Activated CD4-positive, CD25-positive, alpha-beta regulatory T cell (primary cell): Measurements from ENCODE around the gene CDKN2D.
A peak's percentile ranks its signal among the peaks of the same experiment; 100 is the strongest.
"Not testable (repeated sequence)": the region's sequence is repeated elsewhere in the genome, so short reads cannot be mapped to it uniquely, and the experiment has no call there.

ENCODE experiments used
- DNase-seq, 4 experiments: peaks; one replicate each; lab custom pipeline; 2025; lab: John Stamatoyannopoulos, UW

The CDKN2D gene

DNA sequence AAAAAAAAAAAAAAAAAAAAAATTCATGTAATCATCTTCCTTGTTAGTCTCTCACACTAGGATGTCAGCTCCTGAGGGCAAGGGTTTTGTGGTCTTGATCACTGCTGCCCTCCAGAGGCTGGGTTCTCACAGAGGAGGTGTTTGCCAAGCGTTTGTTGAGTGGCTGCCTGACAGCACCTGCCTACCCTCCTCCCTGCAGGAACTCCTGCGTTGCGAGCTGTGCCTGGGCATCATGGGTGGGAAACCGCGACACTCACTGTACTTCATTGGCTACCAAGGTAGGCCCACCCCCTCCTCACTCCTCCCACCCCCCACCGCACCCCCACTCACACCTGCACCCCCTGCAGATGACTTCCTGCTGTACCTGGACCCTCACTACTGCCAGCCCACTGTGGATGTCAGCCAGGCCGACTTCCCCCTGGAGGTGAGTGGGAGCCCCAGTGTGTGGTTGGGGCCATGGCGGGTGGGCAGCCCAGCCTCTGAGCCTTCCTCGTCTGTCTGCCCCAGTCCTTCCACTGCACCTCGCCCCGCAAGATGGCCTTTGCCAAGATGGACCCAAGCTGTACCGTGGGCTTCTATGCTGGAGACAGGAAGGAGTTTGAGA is 17.0 kb downstream of the CDKN2D start:
- no peak for DNase-seq

DNA sequence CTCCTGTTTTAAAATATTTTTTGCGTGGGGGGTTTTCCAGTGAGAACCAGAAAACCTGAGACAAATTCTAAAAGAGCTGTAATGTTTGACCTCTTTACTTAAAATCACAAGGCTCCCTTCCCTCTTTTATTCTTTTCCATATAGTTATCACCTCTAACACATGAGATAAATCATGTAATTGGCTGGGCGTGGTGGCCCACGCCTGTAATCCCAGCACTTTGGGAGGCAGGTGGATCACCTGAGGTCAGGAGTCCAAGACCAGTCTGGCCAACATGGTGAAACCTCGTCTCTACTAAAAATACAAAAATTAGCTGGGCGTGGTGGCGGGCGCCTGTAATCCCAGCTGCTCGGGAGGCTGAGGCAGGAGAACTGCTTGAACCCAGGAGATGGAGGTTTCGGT is 17.8 kb downstream of the CDKN2D start:
- not testable (repeated sequence) for DNase-seq

DNA sequence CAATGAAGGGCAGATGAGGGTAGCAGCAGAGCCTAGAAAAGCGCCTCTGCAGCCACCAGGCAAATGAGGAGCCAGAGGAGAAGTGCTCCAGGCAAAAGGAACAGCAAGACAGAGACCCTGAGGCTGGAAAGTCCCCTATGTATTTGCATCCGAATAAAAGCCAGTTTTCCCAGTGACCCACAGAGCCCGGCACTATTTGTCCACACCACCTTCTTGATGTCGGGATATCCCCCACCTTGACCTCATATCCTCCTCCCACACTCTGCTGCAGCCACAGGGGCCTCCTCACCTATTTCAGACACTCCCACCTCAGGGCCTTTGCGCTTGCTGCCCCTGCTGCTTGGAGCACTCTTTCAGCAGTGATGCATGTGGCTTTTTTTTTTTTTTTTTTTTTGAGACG is 18.4 kb downstream of the CDKN2D start:
- DNase-seq = no peak

DNA sequence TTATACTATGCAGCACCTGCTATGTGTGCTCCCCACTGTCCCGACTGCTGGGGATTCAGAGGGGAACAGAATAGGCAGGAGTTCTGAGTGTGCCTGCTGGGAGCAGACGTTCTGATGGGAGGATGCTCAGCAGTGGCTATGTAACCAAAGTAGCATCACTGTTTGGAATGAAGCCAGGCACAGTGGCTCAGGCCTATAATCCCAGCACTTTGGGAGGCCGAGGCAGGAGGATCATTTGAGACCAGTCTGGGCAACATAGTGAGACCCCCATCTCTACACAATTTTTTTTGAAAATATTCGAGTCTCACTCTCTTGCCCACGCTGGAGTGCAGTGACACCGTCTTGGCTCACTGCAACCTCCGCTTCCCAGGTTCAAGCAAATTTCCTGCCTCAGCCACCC is 19.0 kb downstream of the CDKN2D start:
- no peak for DNase-seq

DNA sequence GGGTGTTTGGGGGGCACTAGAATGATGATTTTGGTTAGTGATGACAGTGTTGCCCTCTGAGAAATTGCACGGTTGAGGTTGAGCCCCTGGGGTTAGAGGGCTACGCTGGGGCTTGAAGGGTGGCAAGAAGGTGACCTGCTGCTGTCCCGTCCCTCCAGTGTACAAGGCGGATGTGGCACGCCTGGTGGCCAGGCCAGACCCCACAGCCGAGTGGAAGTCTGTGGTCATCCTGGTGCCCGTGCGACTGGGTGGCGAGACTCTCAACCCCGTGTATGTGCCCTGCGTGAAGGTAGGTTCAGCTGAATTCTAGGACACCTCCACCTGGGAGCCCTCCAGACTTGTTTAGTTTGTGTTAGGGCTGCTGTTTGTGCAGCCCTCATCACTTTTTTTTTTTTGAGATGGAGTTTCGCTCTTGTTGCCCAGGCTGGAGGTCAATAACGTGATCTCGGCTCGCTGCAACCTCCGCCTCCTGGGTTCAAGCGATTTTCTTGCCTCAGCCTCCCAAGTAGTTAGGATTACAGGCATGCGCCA is 20.0 kb downstream of the CDKN2D start:
- no peak for DNase-seq

DNA sequence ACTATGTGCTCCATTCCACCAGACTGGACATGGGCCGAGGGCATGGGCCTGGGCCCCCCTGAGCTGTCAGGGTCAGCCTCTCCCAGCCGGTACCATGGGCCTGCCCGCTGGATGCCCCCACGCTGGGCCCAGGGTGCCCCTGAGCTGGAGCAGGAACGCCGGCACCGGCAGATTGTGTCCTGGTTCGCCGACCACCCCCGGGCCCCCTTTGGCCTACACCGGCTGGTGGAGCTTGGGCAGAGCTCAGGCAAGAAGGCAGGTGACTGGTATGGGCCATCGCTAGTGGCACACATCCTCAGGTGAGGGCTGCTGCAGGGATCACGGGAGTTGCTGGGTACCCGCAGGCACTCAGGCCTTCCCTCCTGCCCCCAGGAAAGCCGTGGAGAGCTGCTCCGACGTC is 22.0 kb downstream of the CDKN2D start:
- DNase-seq = no peak

DNA sequence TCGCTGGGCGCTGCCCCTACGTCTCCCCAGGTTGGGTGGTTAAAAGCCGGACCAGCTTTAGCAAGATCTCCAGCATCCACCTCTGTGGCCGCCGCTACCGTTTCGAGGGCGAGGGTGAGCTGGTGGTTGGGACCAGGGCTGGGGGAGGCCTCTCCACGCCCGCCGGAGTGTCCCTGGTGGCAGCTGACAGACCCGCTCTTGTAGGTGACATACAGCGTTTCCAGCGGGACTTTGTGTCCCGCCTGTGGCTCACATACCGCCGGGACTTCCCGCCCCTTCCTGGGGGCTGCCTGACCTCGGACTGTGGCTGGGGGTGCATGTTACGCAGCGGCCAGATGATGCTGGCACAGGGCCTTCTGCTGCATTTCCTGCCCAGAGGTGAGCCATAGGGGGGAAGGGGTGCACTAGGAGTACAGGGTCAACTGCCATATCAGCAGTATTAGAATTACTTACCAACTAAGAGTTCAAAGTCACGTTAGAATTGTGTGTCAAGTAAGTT is 24.0 kb downstream of the CDKN2D start:
- no peak for DNase-seq

DNA sequence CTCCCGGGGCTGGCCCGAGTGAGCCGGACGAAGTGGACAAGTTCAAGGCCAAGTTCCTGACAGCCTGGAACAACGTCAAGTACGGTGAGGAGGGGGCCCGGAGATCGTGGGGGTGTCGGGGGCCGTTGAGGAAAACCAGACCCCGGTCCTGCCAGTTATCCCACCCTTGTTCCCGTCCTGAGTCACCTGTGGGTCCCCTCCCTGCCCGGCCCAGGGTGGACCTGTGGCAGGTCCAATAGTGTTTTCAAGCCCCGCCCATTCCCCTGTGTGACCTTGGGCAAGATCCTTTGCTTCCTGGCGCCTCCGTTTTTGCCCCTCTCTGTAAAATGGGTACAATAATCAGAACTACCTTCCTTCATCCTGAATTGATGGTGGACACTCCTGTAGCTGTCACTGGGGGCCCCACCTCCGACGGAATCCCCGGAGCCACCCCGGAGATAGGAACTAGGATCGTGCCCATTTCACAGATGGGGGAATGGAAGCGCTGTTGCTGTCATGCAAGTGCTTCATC is 24.5 kb downstream of the CDKN2D start:
- DNase-seq = no peak

DNA sequence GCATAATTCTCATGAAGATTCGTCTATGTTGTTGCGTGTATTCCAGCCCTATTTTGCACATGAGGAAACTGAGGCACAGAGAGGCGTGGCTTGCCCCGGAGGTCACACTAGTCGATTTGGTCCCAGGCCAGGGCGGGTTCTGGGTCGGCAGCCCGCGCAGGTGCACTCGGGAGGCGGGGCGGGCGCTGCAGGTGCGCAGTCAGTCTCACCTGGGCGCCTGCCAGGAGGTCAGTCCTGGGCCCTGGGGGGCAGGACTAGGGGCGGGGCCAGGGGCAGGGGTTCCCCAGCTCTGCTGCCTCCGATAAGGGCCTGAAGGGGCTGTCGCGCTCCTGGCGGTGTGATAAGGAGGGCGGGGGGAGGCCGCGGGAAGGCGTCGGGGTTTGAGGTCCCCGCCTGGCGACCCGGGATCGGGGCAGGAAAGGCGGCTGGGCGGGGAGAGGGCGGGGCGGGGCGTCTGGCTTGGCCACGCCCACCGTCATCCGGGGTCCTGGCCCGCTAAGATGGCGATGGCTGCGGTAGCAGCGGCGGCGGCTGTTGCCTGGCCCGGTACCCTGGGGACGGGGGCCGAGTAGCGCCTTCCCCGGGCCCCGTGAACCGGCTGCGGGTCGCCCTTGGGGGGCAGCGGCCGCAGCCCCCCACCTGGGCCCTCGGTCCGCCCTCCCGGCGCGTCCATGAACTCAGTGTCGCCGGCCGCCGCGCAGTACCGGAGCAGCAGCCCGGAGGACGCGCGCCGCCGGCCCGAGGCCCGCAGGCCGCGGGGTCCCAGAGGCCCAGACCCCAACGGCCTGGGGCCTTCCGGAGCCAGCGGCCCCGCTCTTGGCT is 25.1 kb downstream of the CDKN2D start, which contains the start of gene ATG4D:
Gene ATG4D (plus strand): TSS at position 485 of the 822 bp plus-strand sequence. CDS start 187 bp downstream, at position 672.
- DNase-seq = peak; percentile 55 to 79 (median 68)

DNA sequence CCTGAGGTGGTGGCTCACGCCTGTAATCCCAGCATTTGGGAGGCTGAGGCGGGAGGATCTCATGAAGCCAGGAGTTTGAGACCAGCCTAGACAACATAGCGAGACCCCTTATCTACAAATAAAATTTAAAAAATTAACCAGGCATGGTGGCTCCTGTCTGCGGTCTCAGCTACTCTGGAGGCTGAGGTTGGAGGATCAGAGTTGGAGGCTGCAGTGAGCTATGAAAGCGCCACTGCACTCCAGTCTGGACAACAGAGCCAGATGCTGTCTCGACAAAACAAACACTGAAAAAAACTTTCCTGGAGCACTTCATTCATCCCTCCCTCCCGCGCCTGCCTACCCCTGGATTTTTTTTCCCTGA is 25.7 kb downstream of the CDKN2D start:
- DNase-seq = no peak

DNA sequence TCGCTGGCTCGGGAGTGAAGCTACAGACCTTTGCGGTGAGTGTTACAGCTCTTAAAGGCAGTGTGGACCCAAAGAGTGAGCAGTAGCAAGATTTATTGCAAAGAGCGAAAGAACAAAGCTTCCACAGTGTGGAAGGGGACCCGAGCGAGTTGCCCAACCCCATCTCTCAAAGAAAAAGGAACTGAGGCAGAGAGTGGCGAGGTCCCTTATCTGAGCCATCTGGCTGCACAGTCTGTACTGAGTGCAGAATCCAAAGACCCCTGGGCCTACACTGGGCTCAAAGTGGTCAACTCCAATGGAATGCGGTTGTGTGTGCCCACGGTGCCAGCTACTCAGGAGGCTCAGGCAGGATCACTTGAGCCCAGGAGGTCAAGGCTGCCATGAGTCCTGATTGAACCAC is 29.8 kb downstream of the CDKN2D start:
- DNase-seq = not testable (repeated sequence)

DNA sequence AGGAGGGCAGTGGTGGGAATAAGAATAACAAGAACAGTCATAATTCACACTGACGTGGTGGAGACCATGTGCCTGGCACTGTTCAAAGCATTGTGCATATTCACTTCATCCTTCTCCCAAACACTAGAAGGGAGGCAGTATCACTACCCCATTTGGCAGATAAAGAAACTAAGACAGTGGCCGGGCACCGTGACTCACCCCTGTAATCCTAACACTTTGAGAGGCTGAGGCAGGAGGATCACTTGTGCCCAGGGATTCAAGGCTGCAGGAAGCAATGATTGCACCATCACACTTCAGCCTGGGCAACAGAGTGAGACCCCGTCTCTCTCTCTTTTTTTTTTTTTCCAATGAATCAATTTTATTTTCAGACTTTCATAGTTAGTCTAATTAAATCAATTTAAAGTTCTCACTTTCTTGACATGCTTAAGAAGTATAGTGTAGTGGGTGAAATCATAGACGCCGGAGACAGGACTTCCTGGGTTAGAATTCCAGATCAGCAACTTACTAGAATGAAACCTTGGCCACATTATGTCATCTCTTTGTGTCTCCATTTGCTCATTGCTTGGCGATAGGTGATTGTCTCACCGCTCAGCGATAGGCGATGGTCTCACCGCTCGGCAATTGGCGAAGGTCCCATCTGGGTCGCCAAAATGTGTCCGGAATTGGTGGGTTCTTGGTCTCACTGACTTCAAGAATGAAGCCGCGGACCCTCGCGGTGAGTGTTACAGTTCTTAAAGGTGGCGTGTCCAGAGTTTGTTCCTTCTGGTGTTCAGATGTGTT is 30.4 kb downstream of the CDKN2D start:
- no peak for DNase-seq

DNA sequence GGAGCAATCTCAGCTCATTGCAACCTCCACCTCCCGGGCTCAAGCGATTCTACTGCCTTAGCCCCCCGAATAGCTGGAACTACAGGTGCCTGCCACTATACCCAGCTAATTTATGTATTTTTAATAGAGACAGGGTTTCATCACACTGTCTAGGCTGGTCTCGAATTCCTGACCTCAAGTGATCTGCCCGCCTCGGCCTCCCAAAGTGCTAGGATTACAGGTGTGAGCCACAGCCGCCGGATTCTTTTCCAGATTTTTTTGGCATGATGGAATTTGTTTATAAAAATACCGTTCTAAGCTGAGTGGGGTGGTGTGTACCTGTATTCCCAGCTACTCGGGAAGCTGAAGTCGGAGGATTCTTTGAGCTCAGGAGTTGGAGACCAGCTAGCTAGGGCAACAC is 31.1 kb downstream of the CDKN2D start:
- no peak for DNase-seq

DNA sequence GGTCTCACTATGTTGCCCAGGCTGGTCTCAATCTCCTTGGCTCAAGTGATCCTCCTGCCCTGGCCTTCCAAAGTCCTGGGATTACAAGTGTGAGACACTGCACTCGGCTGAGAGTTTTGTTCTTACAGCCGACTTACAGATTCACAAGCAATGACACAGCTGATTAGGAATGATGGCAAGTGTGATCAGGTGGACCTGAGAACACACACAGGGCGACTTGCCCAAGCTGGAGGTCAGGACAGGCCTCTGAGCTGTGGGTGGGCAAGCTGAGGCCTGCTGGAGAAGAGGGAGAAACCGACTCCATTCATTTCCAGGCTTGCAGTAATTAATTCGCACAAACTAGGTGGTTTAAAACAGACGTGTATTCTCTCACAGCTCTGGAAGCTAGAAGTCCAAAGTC is 33.2 kb downstream of the CDKN2D start:
- no peak for DNase-seq

DNA sequence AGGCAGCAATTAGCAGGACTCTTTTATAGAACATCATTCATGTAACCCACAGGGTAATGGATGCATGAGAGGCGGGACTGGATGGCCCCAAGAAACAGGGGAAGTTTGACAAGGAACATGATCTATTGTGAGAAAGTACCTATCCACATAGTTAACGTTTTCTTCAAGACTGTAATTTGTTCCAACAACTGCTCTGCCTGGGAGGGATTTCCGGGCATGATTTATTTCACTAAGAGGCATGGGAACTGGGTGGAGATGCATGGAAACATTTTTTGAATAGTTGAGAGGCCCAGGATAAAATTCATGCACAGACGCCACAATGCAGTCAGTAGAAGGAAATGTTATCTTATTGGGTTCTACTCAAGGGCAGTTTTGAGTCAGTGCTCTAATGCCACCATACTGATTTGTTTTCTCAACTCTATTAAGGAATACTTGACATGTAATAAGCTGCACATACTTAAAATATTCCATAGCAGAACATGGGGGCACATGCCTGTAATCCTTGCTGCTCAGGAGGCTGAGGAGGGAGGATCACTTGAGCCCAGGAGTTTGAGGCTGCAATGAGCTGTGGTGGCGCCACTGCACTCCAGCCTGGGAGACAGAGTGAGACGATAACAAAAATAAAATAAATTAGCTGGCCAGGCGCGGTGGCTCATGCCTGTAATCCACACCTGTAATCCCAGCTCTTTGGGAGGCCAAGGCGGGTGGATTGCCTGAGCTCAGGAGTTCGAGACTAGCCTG is 35.0 kb downstream of the CDKN2D start:
- DNase-seq = no peak

DNA sequence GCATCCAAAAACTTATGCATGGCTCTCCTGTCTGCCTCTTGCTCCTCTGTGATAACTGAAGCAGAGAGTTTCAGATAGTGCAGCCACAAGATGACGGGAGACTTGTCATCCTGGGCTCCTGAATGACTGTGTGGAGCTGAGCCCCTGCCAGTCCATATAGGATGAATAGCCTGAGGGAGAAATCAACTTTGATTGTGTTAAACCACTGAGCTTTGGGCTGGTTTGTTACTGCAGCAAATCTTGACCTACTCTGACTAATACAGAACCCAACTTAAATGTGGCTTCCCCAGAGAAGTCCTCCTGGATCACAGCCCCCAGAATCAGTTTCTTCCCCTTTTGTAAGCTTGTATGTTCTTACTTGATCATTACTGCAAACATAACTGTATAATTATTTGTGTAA is 36.3 kb downstream of the CDKN2D start:
- no peak for DNase-seq

DNA sequence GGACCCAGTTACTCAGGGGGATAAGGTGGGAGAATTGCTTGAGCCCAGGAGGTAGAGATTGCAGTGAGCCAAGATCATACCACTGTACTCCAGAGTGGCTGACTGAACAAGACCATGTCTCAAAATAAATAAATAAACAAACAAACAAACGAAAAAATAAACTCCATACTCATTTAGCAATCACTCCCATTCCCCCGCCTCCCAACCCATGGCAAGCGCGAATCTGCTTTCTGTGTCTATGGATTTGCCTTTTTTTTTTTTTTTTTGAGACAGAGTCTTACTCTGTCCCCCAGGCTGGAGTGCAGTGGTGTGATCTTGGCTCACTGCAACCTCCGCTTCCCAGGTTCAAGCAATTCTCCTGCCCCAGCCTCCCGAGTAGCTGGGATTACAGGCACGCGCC is 41.9 kb downstream of the CDKN2D start:
- DNase-seq = not testable (repeated sequence)

DNA sequence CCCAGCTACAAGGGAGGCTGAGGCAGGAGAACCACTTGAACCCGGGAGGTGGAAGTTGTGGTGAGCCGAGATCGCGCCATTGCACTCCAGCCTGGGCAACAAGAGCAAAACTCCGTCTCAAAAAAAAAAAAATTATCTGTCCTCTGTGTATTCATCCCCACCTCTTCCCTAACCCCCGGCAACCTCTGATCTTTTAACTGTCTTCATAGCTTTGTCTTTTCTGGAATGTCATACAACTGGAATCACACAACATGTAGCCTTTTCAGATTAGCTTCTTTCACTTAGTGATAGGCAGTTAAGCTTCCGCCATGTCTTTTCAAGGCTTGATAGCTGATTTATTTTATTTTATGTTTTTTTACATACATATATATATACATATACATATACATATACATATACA is 43.1 kb downstream of the CDKN2D start:
- no peak for DNase-seq

DNA sequence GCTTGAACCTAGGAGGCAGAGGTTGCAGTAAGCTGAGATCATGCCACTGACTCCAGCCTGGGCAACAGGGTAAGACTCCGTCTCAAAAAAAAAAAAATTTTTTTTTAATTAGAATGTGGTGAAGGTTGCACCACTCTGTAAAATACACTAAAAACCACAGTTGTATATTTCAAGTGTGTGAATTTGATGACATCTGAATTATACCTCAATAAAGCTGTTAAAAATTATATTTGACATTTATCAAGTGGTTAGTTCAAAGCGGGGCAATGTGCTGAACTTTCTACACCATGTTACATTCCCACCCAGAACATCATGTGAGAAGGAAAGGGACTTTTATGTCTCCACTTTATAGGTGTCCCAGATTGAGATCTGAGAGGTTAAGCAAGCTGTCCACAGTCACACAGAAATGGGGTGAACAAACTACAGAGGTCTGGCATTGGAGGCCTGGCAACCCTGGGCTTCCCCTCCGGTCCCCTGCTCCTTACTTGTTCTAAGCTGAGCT is 45.6 kb downstream of the CDKN2D start:
- DNase-seq = no peak

DNA sequence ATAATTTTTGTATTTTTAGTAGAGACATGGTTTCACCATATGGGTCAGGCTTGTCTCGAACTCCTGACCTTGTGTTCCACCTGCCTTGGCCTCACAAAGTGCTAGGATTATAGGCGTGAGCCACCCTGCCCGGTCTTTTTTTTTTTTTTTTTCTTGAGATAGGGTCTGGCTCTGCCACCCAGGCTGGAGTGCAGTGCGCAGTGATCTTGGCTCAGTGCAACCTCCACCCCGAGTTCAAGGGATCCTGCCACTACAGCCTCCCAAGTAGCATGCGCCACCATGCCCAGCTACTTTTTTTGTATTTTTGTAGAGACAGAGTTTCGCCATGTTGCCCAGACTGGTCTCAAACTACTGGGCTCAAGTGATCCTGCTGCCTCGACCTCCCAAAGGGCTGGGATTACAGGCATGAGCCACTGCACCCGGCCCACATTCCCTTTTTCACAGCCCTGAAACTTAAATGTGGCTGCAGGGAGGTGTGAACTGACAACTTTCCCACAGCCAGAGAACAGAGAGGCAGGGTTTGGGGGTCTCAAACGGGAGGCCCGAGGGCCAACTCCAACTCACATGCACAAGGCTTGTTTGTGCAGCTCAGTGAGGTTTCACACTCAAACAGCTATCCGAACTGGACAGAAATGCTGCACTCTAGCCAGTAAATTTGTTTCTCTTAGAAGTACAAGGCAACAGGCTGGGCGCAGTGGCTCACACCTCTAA is 47.2 kb downstream of the CDKN2D start:
- DNase-seq = no peak
